HuH-7 (cell line): ENCODE data around the gene FTCD.

Source experiments
- DNase-seq: peaks from one replicate; pipeline ENCODE4 v3.0.0; 2011; ENCODE audit warnings: low spot score

FTCD gene

DNA sequence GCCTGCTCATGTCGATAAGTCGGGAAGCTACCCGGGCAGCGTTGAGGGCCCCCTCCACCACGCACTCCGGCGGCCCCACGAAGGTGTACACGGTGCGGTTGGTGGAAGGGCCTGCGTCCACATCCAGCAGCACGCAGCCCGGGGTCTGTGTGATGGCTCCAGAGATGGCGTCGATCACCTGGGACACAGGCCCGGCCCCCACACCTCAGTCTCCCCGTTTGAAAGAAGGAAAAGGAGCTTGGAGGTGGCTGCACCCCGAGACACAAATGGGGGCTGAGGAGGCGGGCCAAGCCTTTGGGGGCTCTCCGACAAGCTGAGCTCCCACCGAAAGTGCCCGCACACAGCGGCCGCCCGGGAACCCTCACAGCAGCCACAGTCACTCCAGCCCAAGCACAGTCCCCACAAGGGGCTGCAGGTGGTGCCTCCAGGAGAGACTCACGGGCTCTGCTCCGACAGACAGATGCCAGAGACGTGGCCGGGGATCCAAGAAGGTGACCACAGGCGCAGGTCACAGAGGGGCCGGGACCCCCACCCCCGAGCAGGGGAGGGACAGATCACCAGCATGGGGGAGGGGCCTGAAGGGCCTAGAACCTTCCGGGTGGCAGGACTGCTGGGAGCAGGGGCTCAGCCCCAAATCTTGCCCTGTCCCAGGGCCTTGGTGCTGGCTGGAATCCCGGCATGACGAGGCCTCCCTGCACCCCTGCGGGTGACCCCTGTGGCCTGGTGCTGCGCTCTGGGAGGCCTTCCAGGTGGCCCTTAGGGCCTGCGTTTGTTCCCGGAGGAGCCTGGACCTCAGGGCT, 1.0 kb downstream of the FTCD start:
- DNase-seq = no peak

DNA sequence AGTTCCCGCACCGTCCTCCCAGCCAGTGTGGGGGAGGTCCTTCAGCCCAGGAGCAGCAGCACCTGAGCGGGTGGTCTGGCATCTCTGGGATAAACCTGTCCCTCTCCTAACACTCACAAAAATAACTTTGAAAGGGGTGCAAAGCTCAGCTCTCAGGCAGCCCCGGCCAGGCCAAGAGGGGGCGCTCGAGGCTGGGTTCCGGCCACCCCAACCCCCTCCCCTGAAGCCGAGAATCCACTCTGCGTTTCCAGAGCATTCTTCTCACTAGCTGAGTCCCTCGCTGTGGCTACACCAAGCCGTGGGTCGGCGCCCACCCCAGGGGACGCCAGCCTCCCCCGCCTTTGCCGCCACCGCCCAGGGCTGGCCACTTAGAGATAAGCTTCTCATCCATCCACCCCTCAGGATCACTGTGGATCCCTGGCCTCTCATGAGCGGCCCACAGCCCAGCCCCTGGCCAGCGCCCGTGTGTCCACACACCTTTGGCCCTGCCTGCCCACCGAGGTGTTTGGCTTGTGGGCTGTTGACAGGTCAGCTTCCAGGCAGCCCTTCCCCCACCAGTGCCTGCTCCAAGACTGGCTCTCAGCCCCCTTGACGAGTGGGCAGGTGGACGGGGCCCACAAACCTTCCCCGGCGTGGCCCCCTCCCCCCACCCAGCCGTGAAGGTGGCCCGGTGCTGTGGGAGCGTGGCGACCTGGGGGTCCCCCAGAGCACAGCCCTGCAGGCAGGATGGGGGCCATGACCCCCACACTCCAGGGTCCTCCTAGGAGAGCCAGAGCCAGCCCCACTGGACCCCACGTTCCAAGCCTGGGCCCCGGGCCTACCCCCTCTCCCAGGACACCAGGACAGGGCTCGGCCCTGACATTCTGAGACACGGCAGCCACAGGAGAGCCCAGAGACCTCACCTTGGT, 1.9 kb downstream of the FTCD start:
- DNase-seq = peak; percentile 90

DNA sequence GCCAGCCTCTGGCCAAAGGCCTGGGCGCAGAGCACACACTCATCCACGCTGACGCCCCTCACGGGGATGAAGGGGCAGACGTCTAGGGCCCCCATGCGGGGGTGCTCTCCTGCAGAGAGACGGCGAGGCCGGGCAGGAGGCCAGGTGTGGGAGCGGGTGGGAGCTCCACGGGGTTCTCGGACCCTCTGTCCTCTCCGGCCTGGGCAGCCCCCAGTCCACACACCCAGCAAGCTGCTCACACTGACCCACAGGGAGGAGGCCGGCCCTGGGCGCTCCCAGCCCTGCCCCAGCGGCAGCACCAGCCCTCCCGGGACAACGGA, 2.5 kb downstream of the FTCD start:
- no peak for DNase-seq

DNA sequence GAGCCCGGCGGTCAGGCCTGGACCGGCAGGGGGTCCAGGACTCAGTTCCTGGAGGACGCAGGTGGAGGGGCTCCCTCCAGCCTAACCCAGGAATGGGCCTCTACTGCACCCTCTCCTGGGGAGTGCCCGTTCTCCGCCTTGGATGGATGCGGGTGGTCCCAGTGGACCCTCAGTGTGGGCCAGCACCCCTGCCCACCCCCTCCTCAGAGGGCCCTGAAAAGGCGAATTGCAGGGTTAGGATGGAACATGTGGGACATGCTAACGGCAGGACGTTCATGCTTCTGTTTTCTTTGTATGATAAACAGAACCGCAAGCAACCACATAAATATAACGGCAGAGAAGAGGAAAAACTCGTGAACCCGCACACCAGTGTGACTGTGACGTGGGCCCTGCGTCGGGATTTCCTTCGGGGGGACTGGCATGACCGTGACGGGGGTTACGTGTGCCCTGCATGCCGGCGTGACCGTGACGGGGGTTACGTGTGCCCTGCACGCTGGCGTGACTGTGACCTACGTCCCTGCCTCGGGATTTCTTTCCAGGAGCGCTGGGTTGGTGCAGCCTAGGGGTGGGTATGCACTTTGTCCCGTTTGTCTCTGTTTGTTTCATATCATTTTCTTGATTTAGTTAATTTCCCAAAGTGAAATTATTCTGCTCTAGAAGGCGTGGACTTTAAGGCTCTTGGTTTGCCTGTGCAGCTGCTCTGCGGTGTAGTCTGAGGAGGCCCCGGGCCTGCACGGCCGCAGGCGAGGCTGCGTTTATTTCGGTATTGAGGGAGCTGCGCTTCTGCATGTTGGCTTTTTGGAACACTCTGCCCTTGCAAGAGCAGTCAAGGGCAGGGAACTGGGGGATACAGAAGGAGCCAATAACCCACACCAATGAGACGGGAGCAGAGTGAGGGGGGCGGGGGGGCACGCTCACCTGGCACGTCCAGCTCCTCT, 3.1 kb downstream of the FTCD start:
- DNase-seq = no peak

DNA sequence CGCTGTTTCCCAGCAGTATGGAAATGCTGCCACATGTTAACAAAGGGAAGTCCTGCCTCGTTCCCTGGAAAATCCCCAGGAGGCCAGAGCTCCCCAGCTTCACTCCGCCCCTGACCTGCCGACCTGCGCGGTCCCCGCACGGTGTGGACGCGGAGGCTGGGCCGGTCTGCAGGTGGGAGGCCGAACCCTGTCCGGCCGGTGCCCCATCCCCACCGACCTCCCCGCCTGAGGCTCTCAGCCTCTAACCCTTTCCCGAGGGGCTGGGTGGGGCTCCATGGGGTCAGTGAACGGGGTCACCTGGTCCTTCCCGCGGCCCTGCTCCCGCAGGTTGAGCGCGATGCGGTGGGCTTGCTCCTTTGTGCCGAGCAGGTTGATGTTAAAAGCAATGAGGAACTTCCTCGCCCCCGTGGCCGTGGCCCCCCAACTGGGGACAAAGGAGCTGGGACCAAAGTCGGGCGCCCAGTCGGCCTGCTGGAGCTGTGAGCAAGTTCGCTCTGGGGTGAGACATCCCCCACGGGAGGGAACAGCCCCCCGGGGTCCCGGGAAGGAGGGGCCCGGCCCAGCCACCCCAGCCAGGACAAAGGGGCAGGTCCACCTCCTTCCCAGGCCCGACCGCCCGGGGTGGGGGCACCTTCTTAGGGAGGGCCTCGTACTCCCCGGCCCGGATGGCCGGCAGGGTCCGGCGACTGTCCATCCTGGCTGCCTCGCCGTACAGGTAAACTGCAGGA, 4.0 kb downstream of the FTCD start:
- DNase-seq = no peak

DNA sequence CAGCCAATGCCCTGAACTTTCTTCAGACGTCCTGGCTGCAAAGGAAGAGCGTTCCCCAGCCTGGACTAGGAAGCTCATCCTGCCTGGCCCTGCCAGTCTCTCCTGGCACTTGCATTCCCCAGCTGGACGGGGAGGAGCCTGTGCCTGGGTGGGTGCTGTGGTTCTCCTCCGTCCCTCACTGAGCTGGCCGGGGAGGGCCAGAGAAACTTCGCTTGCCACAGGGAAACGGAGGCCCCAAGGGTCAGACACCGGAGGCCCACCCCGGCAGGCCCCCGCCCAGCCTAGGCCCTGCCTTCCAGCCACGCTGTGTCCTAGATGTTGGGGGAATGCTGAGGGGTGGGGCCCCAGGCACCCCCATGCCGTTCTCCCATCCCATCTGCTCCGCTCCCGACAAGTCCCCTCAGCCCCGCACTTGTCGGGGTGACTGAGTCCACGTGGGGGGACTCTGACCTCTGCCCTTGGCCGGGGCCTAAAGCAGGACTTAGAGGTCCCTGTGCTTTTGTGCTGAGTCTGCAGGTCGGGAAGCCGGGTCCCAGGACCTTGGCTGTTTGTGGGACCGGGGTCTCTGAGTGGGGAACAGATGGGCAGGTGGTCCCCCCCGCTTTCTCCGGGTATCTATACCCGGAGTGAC, 4.8 kb downstream of the FTCD start:
- DNase-seq = no peak

DNA sequence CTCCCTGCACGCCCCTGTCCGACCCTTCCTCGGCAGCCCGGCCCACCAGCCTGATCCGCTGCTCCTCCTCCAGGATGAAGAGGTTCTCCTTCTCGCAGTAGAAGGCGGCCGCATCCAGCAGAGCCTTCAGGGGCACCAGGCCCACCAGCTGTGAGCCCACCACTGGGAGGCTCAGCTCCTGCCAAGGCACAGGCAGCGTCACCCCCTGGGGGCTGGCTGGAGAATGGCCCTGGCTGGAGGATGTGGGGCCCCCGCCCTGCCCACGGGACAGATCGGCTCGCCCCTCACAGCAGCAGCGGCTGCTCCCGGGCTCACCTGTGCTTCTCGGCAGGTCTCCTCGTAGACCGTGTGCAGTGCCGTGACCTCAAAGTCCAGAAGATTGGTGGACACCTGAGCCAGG, 5.3 kb downstream of the FTCD start:
- no peak for DNase-seq

DNA sequence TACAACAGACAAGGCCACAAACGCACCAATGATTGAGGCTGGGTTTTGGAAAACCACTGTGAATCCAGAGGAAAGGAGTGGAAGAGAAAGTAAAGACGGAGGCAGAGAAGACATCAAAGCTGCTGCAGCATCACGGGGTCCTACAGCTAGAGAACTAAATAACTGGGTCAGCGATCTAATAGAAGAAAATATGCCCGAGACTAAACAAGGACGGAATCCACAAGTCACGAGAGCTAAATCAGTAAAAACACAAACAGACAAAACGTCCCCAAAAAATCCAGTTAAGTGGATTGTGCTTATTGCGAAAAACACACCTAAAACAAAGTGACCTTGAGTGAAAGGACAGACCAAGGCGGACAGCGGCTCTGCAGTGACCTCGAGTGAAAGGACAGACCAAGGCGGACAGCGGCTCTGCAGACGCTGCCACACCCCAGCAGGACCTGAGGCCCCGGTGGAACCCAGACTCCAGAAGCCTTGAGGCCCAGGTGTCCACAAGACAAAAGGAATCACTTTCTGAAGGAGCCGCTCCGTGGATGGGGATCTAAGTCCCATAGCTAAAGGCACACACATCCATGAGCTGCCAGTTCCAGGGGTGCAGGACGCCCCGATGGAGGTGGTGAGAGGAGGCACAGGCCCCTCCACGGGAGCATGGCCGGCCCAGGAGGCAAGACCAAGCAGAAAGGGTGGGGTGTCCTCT, 6.0 kb downstream of the FTCD start:
- no peak for DNase-seq

DNA sequence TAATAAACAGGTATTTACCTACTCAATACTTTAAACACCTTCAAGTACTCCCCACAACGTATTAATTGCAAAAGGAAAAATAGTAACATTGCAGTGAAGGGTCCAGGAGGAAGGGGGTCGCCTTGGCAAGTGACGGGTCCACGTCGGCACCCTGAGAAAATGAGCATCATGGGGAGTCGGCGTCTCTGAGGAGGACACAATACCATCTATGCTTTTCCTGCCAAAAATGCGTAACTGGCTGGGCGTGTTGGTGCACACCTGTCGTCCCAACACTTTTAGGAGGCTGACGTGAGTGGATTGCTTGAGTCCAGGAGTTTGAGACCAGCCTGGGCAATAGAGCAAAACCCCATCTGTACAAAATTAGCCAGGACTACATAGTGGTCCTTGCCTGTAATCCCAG, 7.3 kb downstream of the FTCD start:
- DNase-seq = no peak

DNA sequence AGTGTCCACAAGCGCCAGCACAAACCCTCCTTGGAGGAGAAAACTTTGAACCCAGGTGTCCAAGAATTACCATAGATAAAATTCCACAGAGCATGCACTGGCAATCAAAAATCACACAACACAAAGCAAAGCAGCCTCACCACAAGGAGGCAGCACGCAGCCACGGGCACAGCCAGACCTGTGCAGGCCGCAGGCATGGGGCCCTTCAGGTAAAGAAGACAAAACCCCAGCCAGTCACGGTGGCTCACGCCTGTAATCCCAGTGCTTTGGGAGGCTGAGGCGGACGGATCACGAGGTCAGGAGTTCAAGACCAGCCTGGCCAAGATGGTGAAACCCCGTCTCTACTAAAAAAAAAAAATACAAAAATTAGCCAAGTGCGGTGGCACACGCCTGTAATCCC, 8.0 kb downstream of the FTCD start:
- peak; percentile 88 for DNase-seq

DNA sequence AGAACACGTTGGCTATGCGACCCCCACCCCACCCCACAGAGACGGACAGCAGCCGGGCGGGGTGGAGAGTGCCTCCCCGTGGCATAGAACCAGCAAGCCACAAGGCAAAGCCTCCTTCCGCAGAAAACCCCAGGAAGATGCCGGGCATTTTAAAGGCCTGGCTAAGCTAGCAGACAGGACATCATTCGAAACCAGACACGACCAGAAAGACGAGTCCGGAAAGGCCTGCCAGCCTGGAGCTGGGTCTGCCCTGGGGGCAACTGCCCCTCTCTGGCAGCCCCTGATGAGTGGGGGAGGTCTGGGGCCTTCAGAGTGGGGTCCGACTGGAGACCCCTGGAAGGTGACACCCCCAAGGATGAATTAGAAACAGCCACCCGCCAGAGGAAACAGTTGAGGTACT, 8.5 kb downstream of the FTCD start:
- no peak for DNase-seq

DNA sequence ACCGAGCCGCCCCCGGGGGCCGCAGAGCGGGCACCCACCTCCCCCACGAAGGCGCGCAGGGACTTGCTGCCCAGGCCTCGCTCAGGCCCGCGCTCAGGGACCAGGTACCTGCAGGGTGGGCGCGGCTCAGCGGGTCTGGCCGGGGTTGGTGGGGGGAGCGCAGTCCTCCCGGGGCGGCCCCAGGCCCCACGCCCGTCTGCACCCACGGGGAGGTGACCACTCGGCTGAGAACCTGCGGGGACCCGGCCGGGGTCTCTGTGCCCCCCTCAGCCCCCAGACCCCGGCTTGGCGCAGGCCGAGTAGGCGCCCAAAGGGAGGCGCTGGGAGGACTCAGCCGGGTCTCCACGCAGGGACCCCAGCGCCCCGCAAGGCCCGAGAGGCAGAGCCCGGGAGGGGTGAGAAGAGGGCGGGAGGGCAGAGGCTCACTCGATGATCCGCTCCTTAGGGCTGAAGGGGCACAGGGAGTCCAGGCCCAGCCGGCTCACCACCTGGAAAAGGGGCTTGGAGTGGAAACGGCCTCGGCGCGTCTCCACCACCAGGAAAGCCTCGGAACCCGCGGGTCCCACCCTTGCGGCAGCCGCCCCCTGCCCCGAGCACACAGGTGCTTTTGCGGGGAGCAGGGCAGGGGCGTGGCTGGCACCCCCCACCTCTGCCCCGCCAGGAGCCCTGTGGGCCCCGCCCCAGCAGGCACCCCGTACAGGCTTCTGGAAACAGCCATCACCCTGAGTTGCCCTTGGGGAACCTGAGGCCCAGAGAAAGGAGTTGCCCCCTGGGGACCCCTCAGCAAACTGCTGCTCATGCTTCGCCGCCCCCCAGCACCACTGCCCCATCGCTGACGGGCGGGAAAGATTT, 9.3 kb downstream of the FTCD start:
- DNase-seq = no peak

DNA sequence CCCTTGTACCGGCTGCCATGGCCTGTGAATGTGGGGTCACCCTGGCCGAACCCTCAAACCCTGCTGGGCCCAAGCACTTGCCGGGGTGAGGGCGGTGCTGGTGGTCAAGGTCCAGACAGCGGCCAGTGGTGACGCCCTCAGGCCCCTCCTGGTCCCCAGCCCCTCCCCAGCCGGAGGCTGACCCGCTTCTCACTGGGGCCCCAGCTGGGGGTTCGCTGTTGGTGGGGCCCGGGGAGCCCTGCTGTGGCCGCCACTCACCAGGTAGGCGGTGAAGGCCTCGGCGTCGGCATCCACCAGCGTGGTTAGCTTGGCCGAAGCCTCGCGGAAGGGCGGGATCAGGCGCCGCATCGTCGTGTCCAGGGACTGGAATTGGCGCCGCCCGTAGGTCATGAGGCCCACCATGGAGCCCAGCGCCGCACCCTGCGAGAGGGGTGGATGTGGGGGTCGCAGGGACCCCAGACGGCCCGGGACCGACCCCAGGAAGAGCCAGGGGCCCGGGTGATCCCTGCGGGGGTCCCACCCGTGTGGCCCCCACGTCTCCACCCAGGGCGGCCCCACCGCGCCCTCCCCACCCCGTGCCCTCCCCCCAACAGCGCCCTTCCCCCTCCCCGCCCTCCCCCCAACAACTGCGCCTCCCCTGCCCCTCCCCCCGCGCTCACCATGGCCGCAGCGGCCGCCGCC, 10.1 kb downstream of the FTCD start:
- DNase-seq = no peak

DNA sequence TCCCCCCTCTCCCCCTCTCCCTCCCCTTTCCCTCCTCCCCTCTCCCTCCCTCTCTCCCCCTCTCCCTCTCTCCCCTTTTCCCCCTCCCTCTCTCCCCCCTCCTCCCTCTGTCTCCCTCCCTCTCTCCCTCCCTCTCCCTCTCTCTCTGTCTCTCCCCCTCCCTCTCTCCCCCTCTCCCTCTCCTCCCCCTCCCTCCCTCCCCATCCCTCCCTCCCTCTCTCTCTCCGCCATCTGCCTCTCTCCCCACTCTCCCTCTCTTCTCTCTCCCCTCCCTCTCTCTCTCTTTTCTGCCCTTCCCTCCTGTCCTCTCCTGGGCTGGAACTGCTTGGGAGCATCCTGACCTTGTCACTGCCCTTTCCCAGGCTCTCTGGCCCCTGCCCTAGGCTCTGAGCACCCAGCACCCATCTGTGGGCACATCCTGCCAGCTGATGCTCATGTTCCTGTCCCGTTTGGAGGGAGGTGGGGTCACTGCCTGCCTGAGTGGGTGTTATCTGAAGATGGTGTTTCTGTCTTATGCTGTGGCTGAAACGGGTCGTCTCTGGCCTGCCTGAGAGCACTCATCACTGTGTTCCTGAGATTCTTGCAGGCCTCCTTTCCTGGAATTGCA, 10.8 kb downstream of the FTCD start:
- no peak for DNase-seq

DNA sequence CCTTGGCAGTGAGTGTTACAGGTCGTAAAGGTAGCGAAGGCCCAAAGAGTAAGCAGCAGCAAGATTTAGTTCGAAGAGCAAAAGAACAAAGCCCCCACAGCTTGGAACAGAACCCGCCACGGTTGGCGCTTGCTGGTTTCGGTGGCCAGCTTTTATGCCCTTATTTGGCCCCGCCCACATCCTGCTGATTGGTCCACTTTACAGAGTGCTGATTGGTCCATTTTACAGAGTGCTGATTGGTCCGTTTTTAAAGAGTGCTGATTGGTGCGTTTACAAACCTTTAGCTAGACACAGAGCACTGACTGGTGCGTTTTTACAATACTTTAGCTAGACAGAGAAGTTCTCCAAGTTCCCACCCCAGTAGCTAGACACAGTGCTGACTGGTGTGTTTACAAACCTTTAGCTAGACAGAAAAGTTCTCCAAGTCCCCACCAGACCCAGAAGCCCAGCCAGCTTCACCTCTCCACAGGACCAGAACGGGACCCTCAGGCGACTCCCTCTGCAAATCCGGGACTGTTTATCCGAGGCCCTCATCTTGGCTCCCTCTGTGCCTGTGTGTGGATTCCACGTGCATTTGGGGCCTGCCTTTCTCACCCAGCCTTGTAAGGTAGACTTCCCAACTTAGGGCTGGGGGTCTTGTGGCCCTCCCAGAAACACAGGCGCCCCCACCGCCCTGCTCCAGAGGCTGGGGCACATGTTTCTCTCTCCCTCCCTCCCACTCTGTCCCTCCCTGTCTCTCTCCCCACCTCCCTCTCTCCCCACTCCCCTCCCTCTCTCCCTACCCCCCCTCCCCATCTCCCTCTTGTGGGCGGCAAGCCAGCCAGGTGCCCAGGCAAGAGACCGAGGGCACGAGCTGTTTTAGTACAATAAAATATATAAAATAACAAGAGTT, 12.6 kb downstream of the FTCD start:
- no peak for DNase-seq

DNA sequence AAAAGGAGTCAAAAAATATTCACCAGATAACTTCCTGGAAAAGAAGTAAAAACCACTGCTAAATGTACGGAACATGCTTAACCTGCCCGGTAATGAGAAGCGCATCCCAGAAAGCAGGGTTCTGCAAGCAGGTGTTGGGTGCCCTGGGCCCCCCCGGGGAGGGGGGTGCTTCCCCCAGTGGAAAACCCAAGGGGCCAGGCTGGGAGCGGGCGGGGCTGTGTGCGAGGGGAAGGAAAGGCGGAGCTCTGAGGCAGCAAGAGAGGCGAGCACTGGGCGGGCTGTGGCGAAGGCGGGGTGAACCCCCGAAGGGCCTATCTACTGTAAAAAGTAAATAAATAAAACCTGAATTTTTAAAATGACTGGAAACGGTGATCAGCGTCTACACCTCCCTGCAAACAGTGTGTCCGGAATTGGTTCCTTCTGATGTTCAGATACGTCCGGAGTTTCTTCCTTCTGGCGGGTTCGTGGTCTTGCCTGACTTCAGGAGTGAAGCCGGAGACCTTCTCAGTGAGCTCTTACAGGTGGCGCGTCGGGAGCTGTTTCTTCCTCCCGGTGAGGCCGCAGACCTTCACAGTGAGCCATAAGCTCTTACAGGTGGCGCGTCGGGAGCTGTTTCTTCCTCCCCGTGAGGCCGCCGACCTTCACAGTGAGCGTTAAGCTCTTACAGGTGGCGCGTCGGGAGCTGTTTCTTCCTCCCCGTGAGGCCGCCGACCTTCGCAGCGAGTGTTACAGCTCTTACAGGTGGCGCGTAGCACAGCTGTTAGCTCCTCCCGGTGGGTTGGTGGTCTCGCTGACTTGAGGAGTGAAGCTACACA, 13.4 kb downstream of the FTCD start:
- no peak for DNase-seq
